SJSA1 (cell line): ENCODE measurements around the gene SLC12A9. TPM values are rescaled to one million over a fixed set of nuclear protein-coding genes. Genes with fewer than 3 reads are reported as not detected.
"Not testable (repeated sequence)": the region's sequence is repeated elsewhere in the genome, so short reads cannot be mapped to it uniquely, and the experiment has no call there.

Source experiments
- DNase-seq, 2 experiments: peaks; one replicate each; pipeline ENCODE4 v3.0.0-alpha.2; 2015 to 2020; ENCODE audit warnings: low spot score in 2 of 2, low read depth in 1 of 2
- H3K27ac ChIP-seq: fragments of 250-450 bp; sonication (Bioruptor Pico); 2 replicates; pipeline ENCODE4 v1.5.1; 2020; ENCODE audit warnings: mild to moderate bottlenecking, moderate library complexity
- H3K27me3 ChIP-seq: fragments of 250-450 bp; sonication (Bioruptor Pico); replicated peaks from 2 replicates; pipeline ENCODE4 v1.5.1; 2020; ENCODE audit warnings: mild to moderate bottlenecking, moderate library complexity
- H3K36me3 ChIP-seq: fragments of 250-450 bp; sonication (Bioruptor Pico); 2 replicates; pipeline ENCODE4 v1.5.1; 2020; ENCODE audit warnings: mild to moderate bottlenecking
- H3K4me1 ChIP-seq: fragments of 250-450 bp; sonication (Bioruptor Pico); replicated peaks from 2 replicates; pipeline ENCODE4 v1.6.1; 2021; ENCODE audit warnings: mild to moderate bottlenecking
- H3K4me3 ChIP-seq: fragments of 250-450 bp; sonication (Bioruptor Pico); 2 replicates; pipeline ENCODE4 v1.5.1; 2020; ENCODE audit warnings: mild to moderate bottlenecking
- H3K9me3 ChIP-seq: fragments of 250-450 bp; sonication (Bioruptor Pico); replicated peaks from 2 replicates; pipeline ENCODE4 v1.5.1; 2020; ENCODE audit warnings: mild to moderate bottlenecking
- total RNA-seq: library from RNA; depleted of rRNA; stranded (reverse); fragments of >200 nt; shearing (Covaris generic); gene quantifications from 2 replicates; pipeline ENCODE4 v1.2.3, GENCODE V29; 2014

The SLC12A9 gene
- total RNA-seq, 1 experiment from 2014 or later: 15.2 TPM

DNA sequence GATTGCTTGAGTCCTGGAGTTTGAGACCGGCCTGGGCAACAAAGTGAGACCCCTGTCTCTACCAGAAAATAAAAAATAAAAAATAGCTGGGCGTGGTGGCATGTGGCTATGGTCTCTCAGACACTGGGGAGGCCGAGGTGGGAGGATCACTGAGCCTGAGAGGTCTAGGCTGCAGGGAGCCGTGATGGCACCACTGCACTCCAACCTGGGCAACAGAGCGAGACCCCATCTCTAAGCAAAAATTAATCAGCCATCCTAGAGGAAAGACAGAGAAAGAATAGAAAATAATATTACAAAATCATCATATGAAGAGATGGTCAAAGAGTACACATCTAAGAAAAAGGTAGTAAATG, 20.3 kb upstream of the SLC12A9 start:
- Histone ChIP-seq H3K4me3 (no peak overlapping the region), H3K27ac (no peak overlapping the region), H3K9me3 (no peaks in the 10 kb centered on the region), H3K36me3 (no peaks in the 10 kb centered on the region), H3K4me1 (peaks cover 12% of the 10 kb centered on the region), H3K27me3 (no peaks in the 10 kb centered on the region)
- DNase-seq: no peak

DNA sequence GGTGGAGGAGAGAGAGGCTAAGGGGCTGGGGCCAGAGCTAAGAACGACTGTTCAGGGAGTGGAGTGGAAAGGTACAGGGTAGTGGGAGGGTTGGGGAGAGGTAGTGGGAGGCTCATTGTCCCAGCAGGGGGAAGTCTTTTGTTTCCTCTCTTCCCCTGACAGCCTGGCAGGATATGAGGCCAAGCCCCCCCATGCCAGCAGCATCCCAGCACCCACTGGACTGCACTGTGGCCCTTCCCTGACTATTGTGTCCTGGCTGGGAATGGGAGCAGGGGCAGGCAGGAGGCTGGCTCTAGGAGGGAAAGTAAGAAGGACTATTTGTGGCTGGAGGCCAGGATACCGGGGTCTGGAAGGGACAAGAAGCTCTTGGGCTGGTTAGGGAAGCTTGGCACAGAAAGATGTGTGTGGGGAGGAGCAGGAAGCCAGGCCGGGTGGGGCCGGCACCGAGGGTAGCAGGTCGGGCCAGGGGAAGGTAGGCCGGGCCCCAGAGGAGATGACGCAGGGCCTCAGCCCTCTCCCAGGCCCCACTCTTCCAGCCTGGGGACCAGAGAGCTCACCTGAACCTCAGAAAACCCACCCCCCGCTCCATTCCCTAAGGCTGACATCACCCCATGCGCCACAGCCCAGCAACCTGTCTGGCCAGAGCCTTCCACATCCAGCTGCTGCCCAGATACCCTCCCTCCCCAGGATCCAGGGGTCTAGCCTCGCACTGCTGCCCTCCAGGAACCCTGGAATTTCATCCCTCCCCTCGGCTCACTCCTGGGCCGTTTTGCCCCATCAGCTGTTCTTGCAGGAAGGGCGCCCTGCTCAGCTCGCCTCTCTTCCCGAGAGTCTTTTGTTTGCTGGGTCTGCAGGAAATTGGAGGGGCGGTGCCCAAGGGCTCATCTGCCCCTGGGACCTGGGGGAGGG, 16.4 kb upstream of the SLC12A9 start:
- no peaks in the 10 kb centered on the region for H3K36me3 ChIP-seq
- DNase-seq: no peak
- H3K27me3 ChIP-seq: no peaks in the 10 kb centered on the region
- no peak overlapping the region for H3K27ac ChIP-seq
- peaks cover 8% of the 10 kb centered on the region for H3K4me1 ChIP-seq
- no peak overlapping the region for H3K4me3 ChIP-seq
- H3K9me3 ChIP-seq: no peaks in the 10 kb centered on the region

DNA sequence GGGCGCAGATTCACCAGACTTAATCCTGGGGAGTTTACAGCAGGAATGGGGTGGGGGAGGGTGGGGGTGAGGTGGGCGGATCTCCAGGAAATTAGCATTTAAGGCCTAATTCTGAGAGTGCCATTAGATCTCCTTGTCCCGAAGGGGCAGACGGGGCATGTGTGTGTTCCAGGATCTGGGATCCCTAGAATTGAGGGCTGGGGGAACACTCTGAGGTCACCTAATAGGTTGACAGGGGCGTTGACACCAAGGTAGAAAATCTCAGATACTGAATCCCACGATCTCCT, 15.8 kb upstream of the SLC12A9 start:
- no peak for DNase-seq
- Histone ChIP-seq H3K27ac (peak overlapping the region; percentile 21; the same call in 1 of the 2 replicates), H3K4me3 (peak overlapping the region; percentile 7; the same call in 1 of the 2 replicates)

GRCh38 chr7:100837099-100837836, 15.2 kb upstream of the SLC12A9 start:
- peak overlapping the region; percentile 7 for H3K4me3 ChIP-seq
- DNase-seq: peak; percentile 86 to 90
- H3K27ac ChIP-seq: peak overlapping the region; percentile 21; the same call in 1 of the 2 replicates
- no peaks in the 10 kb centered on the region for H3K36me3 ChIP-seq
- H3K4me1 ChIP-seq: peaks cover 8% of the 10 kb centered on the region
- no peaks in the 10 kb centered on the region for H3K9me3 ChIP-seq
- H3K27me3 ChIP-seq: no peaks in the 10 kb centered on the region

More for the DNA sequence above, 15.8 kb upstream of the SLC12A9 start:
- Histone ChIP-seq H3K9me3 (no peaks in the 10 kb centered on the region), H3K36me3 (no peaks in the 10 kb centered on the region), H3K27me3 (no peaks in the 10 kb centered on the region), H3K4me1 (peaks cover 8% of the 10 kb centered on the region)

DNA sequence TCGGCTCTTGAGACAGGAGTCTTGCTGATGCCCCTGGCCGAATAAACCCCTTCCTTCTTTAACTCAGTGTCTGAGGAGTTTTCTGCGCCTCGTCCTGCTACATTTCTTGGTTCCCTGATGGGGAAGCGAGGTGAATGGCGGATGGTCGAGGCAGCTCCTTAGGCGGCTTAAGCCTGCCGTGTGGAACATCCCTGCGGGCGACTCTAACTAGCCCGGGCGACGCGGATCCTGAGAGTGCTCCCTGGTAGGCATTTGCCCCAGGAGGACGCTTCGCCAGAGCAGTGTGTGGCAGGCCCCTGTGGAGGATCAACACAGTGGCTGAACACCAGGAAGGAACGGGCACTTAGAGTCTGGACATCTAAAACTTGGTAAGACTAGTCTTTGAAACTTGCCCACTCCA, 13.2 kb upstream of the SLC12A9 start:
- H3K4me3 ChIP-seq: no peak overlapping the region

GRCh38 chr7:100840470-100841100, 11.9 kb upstream of the SLC12A9 start:
- H3K36me3 ChIP-seq: no peaks in the 10 kb centered on the region
- peaks cover 8% of the 10 kb centered on the region for H3K4me1 ChIP-seq
- H3K27me3 ChIP-seq: no peaks in the 10 kb centered on the region
- H3K9me3 ChIP-seq: no peaks in the 10 kb centered on the region
- H3K27ac ChIP-seq: no peak overlapping the region
- H3K4me3 ChIP-seq: no peak overlapping the region
- no peak for DNase-seq

More for the DNA sequence above, 13.2 kb upstream of the SLC12A9 start:
- Histone ChIP-seq H3K27me3 (no peaks in the 10 kb centered on the region), H3K9me3 (no peaks in the 10 kb centered on the region), H3K36me3 (no peaks in the 10 kb centered on the region), H3K27ac (no peak overlapping the region), H3K4me1 (peaks cover 8% of the 10 kb centered on the region)
- DNase-seq: no peak

- H3K9me3 ChIP-seq: no peaks in the 10 kb centered on the region
- peaks cover 7% of the 10 kb centered on the region for H3K4me1 ChIP-seq
- DNase-seq: no peak
- H3K36me3 ChIP-seq: no peaks in the 10 kb centered on the region
- H3K27me3 ChIP-seq: no peaks in the 10 kb centered on the region
- H3K27ac ChIP-seq: no peak overlapping the region
- H3K4me3 ChIP-seq: no peak overlapping the region
Measured at GRCh38 chr7:100847360-100847759, 5.2 kb upstream of the SLC12A9 start.

- Histone ChIP-seq H3K9me3 (no peaks in the 10 kb centered on the region), H3K27ac (no peak overlapping the region), H3K4me3 (no peak overlapping the region), H3K4me1 (peaks cover 14% of the 10 kb centered on the region), H3K27me3 (no peaks in the 10 kb centered on the region), H3K36me3 (peaks cover 11% of the 10 kb centered on the region; the same call in 1 of the 2 replicates)
- no peak for DNase-seq
Measured at GRCh38 chr7:100854146-100854895, 1.8 kb downstream of the SLC12A9 start.

DNA sequence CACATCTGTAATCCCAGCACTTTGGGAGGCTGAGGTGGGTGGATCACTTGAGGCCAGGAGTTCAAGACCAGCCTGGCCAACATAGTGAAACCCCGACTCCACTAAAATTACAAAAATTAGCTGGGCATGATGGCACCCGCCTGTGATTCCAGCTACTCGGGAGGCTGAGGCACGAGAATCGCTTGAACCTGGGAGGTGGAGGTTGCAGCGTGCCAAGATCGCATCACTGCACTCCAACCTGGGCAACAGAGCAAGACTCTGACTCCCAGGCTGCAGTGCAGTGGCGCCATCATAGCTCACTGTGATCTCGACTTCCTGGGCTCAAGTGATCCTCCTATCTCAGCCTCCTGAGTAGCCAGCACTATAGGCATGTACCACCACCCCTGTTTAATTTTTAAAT, 2.4 kb downstream of the SLC12A9 start:
- H3K36me3 ChIP-seq: peaks cover 11% of the 10 kb centered on the region; the same call in 1 of the 2 replicates
- not testable (repeated sequence) for H3K27ac ChIP-seq, H3K9me3 ChIP-seq, H3K27me3 ChIP-seq, DNase-seq, H3K4me3 ChIP-seq
- peaks cover 14% of the 10 kb centered on the region for H3K4me1 ChIP-seq

- peaks cover 14% of the 10 kb centered on the region for H3K36me3 ChIP-seq
- no peaks in the 10 kb centered on the region for H3K27me3 ChIP-seq
- DNase-seq: no peak
- no peak overlapping the region for H3K4me3 ChIP-seq
- no peak overlapping the region for H3K27ac ChIP-seq
- H3K4me1 ChIP-seq: peaks cover 14% of the 10 kb centered on the region
- no peaks in the 10 kb centered on the region for H3K9me3 ChIP-seq
Measured at GRCh38 chr7:100855515-100855914, 3.0 kb downstream of the SLC12A9 start.

DNA sequence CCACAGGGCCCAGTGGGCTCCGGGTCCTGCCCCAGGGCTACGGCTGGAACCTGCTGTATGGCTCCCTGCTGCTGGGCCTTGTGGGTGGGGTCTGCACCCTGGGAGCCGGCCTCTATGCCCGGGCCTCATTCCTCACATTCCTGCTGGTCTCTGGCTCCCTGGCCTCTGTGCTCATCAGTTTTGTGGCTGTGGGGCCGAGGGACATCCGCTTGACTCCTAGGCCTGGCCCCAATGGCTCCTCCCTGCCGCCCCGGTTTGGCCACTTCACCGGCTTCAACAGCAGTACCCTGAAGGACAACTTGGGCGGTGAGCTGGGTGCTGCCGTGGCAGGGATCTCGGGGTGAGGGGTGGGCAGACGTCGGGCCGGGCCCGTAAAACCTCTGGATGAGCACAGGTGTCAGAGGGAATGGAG, 4.4 kb downstream of the SLC12A9 start:
- no peak for DNase-seq
- Histone ChIP-seq H3K27me3 (no peaks in the 10 kb centered on the region), H3K27ac (no peak overlapping the region), H3K36me3 (peaks cover 24% of the 10 kb centered on the region), H3K4me1 (peaks cover 12% of the 10 kb centered on the region), H3K4me3 (no peak overlapping the region), H3K9me3 (no peaks in the 10 kb centered on the region)

DNA sequence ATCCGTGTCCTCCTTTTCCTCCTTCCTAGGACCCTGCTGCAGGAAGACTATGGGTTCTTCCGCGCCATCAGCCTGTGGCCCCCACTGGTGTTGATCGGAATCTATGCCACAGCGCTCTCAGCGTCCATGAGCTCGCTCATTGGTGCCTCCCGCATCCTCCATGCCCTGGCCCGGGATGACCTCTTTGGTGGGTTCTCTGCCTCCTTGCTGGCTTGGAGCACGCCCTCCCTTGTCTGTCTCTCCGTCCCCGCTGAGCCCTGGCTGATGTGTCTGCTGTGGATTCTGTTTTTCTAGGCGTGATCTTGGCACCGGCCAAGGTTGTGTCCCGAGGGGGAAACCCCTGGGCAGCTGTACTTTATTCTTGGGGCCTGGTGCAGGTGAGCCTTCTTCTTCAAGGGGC, 7.3 kb downstream of the SLC12A9 start:
- H3K4me1 ChIP-seq: no peaks in the 10 kb centered on the region
- DNase-seq: no peak

More for the DNA sequence above, 7.3 kb downstream of the SLC12A9 start:
- H3K27ac ChIP-seq: no peak overlapping the region
- no peaks in the 10 kb centered on the region for H3K27me3 ChIP-seq
- peaks cover 19% of the 10 kb centered on the region for H3K36me3 ChIP-seq
- H3K9me3 ChIP-seq: no peaks in the 10 kb centered on the region
- H3K4me3 ChIP-seq: no peak overlapping the region
